ENCODE data around the gene LDB3. TPM values are rescaled to one million over a fixed set of nuclear protein-coding genes. Genes with fewer than 3 reads are reported as not detected.

LDB3 gene
- total and polyA plus RNA-seq, 2 experiments from 2014 or later: 0.05 to 0.11 TPM

GRCh38 chr10:86706977-86707376, 38.7 kb downstream of the LDB3 start:
- Histone ChIP-seq H3F3A (ENCODE audit: insufficient read depth) (no peaks in the 10 kb centered on the region), H3K4me3 (no peak overlapping the region), H3K79me2 (ENCODE audit: insufficient read depth) (no peaks in the 10 kb centered on the region), H3K27ac (no peak overlapping the region), H3K9me2 (ENCODE audit: insufficient read depth) (no peaks in the 10 kb centered on the region), H3K4me1 (ENCODE audit: insufficient read depth) (peaks cover 6% of the 10 kb centered on the region; the same call in 1 of the 2 replicates), H3K4me2 (ENCODE audit: unreplicated experiment) (no peak overlapping the region), H3K27me3 (replicated peaks; ENCODE audit: insufficient read depth) (no peaks in the 10 kb centered on the region), H3K36me3 (ENCODE audit: low read depth) (no peaks in the 10 kb centered on the region), H3K9ac (no peak overlapping the region), H2AFZ (no peak overlapping the region), H4K20me1 (ENCODE audit: insufficient read depth) (no peaks in the 10 kb centered on the region), H3K9me3 (ENCODE audit: low read depth) (no peaks in the 10 kb centered on the region)
- 85 to 94% methylated on average over 1 of the region's 1 CpG for WGBS, 2 experiments (ENCODE audit: low coverage in 1 of 2, low lambda C conversion rate in 2 of 2, missing lambda C conversion rate in 2 of 2)
- no peak for TF ChIP-seq EZH2phosphoT487 (IDR thresholded peaks at IDR 0.05; ENCODE audit: insufficient read depth, low read depth)
- no peak for TF ChIP-seq EZH2 (IDR thresholded peaks at IDR 0.05; ENCODE audit: insufficient read depth, poor library complexity, severe bottlenecking)
- DNase-seq: no peak
- in situ Hi-C loops (cut with MboI): loop anchor here (10.0 kb wide), 1 partner anchor 198 kb away; no protein-coding TSS in a partner anchor

GRCh38 chr10:86707505-86707904, 39.2 kb downstream of the LDB3 start:
- no peaks in the 10 kb centered on the region for H3K9me2 ChIP-seq (ENCODE audit: insufficient read depth)
- H4K20me1 ChIP-seq (ENCODE audit: insufficient read depth): no peaks in the 10 kb centered on the region
- H3K4me2 ChIP-seq (ENCODE audit: unreplicated experiment): no peak overlapping the region
- H3K9ac ChIP-seq: no peak overlapping the region
- H3K36me3 ChIP-seq (ENCODE audit: low read depth): no peaks in the 10 kb centered on the region
- in situ Hi-C loops (cut with MboI): loop anchor here (10.0 kb wide), 1 partner anchor 197 kb away; no protein-coding TSS in a partner anchor
- no peaks in the 10 kb centered on the region for H3K27me3 ChIP-seq (replicated peaks; ENCODE audit: insufficient read depth)
- no peak for TF ChIP-seq EZH2phosphoT487 (IDR thresholded peaks at IDR 0.05; ENCODE audit: insufficient read depth, low read depth)
- TF ChIP-seq EZH2 (IDR thresholded peaks at IDR 0.05; ENCODE audit: insufficient read depth, poor library complexity, severe bottlenecking): no peak
- no peak for DNase-seq
- H3K79me2 ChIP-seq (ENCODE audit: insufficient read depth): no peaks in the 10 kb centered on the region
- H3F3A ChIP-seq (ENCODE audit: insufficient read depth): no peaks in the 10 kb centered on the region
- H2AFZ ChIP-seq: no peak overlapping the region
- H3K4me1 ChIP-seq (ENCODE audit: insufficient read depth): peaks cover 6% of the 10 kb centered on the region; the same call in 1 of the 2 replicates
- no peaks in the 10 kb centered on the region for H3K9me3 ChIP-seq (ENCODE audit: low read depth)
- WGBS, 2 experiments (ENCODE audit: low coverage in 1 of 2, low lambda C conversion rate in 2 of 2, missing lambda C conversion rate in 2 of 2): 66 to 76% methylated on average over 4 of the region's 4 CpGs
- H3K27ac ChIP-seq: no peak overlapping the region
- H3K4me3 ChIP-seq: no peak overlapping the region

- in situ Hi-C loops (cut with MboI): loop anchor here (10.0 kb wide), 1 partner anchor 197 kb away; no protein-coding TSS in a partner anchor
- Histone ChIP-seq H3K9me3 (ENCODE audit: low read depth) (no peaks in the 10 kb centered on the region), H3F3A (ENCODE audit: insufficient read depth) (no peaks in the 10 kb centered on the region), H3K9ac (no peak overlapping the region), H3K27me3 (replicated peaks; ENCODE audit: insufficient read depth) (no peaks in the 10 kb centered on the region), H3K4me2 (ENCODE audit: unreplicated experiment) (no peak overlapping the region), H3K9me2 (ENCODE audit: insufficient read depth) (no peaks in the 10 kb centered on the region), H3K27ac (no peak overlapping the region), H3K4me3 (no peak overlapping the region), H3K79me2 (ENCODE audit: insufficient read depth) (no peaks in the 10 kb centered on the region), H2AFZ (no peak overlapping the region), H4K20me1 (ENCODE audit: insufficient read depth) (no peaks in the 10 kb centered on the region), H3K36me3 (ENCODE audit: low read depth) (no peaks in the 10 kb centered on the region), H3K4me1 (ENCODE audit: insufficient read depth) (peaks cover 6% of the 10 kb centered on the region; the same call in 1 of the 2 replicates)
- TF ChIP-seq EZH2phosphoT487 (IDR thresholded peaks at IDR 0.05; ENCODE audit: insufficient read depth, low read depth): no peak
- TF ChIP-seq EZH2 (IDR thresholded peaks at IDR 0.05; ENCODE audit: insufficient read depth, poor library complexity, severe bottlenecking): no peak
- WGBS, 2 experiments (ENCODE audit: low coverage in 1 of 2, low lambda C conversion rate in 2 of 2, missing lambda C conversion rate in 2 of 2): 84 to 89% methylated on average over 8 of the region's 8 CpGs
- DNase-seq: no peak
Observed at GRCh38 chr10:86708068-86708782, 39.9 kb downstream of the LDB3 start.

- Histone ChIP-seq H2AFZ (no peak overlapping the region), H3K79me2 (ENCODE audit: insufficient read depth) (no peaks in the 10 kb centered on the region), H3K4me1 (ENCODE audit: insufficient read depth) (peaks cover 6% of the 10 kb centered on the region; the same call in 1 of the 2 replicates), H3K27ac (no peak overlapping the region), H3K36me3 (ENCODE audit: low read depth) (no peaks in the 10 kb centered on the region), H3K9ac (no peak overlapping the region), H3K4me2 (ENCODE audit: unreplicated experiment) (no peak overlapping the region), H3K27me3 (replicated peaks; ENCODE audit: insufficient read depth) (no peaks in the 10 kb centered on the region), H3K9me3 (ENCODE audit: low read depth) (no peaks in the 10 kb centered on the region), H4K20me1 (ENCODE audit: insufficient read depth) (no peaks in the 10 kb centered on the region), H3K4me3 (no peak overlapping the region), H3K9me2 (ENCODE audit: insufficient read depth) (no peaks in the 10 kb centered on the region), H3F3A (ENCODE audit: insufficient read depth) (no peaks in the 10 kb centered on the region)
- 64 to 70% methylated on average over 5 of the region's 5 CpGs for WGBS, 2 experiments (ENCODE audit: low coverage in 1 of 2, low lambda C conversion rate in 2 of 2, missing lambda C conversion rate in 2 of 2)
- in situ Hi-C loops (cut with MboI): loop anchor here (10.0 kb wide), 1 partner anchor 196 kb away; no protein-coding TSS in a partner anchor
- TF ChIP-seq EZH2phosphoT487 (IDR thresholded peaks at IDR 0.05; ENCODE audit: insufficient read depth, low read depth): no peak
- TF ChIP-seq EZH2 (IDR thresholded peaks at IDR 0.05; ENCODE audit: insufficient read depth, poor library complexity, severe bottlenecking): no peak
- no peak for DNase-seq
Observed at GRCh38 chr10:86708783-86709380, 40.6 kb downstream of the LDB3 start.
